Measurements from ENCODE around the gene SOX6. TPM values are rescaled to one million over a fixed set of nuclear protein-coding genes. Genes with fewer than 3 reads are reported as not detected.
A peak's percentile ranks its signal among the peaks of the same experiment; 100 is the strongest.

The SOX6 gene
- total and polyA plus RNA-seq, 7 donors = 0.61 to 47.6 (median 14.6) TPM

DNA sequence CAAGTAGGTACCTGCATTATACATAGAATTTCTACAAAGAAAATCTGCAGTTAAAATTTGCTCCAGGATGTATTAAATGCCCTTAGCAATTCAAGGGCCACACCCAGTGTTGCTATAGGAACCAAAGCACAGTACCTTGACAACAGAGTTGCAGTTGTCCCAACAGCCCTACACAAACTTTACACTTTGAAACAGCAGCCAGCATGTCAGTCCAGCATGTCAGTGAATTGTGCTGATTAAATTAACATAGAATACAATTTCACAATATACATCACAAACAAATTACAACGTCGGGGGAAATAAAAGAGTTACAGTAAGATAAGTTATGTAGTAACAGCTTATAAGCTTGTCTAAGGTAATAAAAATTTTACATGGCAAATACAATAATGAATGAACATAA lies 389.2 kb downstream of the SOX6 start:
- DNase-seq (no peak), ATAC-seq (no peak)
- Histone ChIP-seq H3K36me3 (ENCODE audit: insufficient read depth in 1 of 2, low read depth in 1 of 2) (no peaks in the 10 kb centered on the region), H3K4me1 (peaks cover 53% of the 10 kb centered on the region), H3K27ac (peak overlapping the region; percentile 95), H3K27me3 (ENCODE audit: insufficient read depth in 3 of 3, low read length in 2 of 3) (no peaks in the 10 kb centered on the region), H3K4me3 (no peak overlapping the region), H3K9me3 (no peaks in the 10 kb centered on the region)
- TF ChIP-seq, protein P1, sequence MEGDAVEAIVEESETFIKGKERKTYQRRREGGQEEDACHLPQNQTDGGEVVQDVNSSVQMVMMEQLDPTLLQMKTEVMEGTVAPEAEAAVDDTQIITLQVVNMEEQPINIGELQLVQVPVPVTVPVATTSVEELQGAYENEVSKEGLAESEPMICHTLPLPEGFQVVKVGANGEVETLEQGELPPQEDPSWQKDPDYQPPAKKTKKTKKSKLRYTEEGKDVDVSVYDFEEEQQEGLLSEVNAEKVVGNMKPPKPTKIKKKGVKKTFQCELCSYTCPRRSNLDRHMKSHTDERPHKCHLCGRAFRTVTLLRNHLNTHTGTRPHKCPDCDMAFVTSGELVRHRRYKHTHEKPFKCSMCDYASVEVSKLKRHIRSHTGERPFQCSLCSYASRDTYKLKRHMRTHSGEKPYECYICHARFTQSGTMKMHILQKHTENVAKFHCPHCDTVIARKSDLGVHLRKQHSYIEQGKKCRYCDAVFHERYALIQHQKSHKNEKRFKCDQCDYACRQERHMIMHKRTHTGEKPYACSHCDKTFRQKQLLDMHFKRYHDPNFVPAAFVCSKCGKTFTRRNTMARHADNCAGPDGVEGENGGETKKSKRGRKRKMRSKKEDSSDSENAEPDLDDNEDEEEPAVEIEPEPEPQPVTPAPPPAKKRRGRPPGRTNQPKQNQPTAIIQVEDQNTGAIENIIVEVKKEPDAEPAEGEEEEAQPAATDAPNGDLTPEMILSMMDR (IDR thresholded peaks at IDR 0.05) = no peak
- intact Hi-C loops (cut with DNase I) = no loop called here
- 34 to 59% (median 46%) methylated on average over 2 of the region's 2 CpGs for WGBS, 3 donors

DNA sequence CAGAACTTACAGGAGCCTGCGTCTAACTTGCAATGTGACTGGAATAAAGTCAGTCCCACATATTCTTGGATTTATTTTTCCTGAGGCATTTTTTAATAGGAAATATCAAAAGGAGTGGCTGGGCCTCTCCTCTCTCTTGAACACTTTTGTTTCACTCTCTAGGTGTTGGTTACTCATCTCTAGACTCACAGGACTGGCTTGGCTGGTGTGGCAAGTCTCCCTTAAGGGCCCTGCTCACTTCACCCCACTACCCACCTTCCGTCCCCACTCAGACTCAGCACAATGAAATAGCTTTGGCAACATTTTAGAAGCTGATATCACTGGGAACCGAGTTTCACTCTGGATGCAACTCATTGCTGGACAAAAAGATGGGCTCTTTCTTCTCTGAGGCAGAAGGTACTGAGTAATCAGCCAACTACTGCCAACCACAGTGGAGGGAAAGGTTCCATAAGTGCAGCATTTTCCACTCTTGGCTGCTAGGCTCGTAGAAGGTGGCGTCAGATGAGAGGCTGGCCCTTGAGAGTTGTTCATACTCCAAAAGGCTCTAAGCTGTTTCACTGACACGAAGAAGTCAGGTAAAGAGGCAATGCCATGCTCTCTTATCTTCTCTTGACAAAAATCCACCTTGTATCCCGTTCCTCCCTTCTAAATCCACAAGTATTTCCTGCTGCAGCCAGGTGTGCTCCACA lies 390.6 kb downstream of the SOX6 start:
- no peaks in the 10 kb centered on the region for H3K9me3 ChIP-seq
- no peak overlapping the region for H3K4me3 ChIP-seq
- intact Hi-C loops (cut with DNase I) = no loop called here
- no peak for DNase-seq
- peak overlapping the region; percentile 24 for H3K27ac ChIP-seq
- TF ChIP-seq, protein P1 (IDR thresholded peaks at IDR 0.05) = no peak
- H3K36me3 ChIP-seq (ENCODE audit: insufficient read depth in 1 of 2, low read depth in 1 of 2) = no peaks in the 10 kb centered on the region
- no peaks in the 10 kb centered on the region for H3K27me3 ChIP-seq (ENCODE audit: insufficient read depth in 3 of 3, low read length in 2 of 3)
- ATAC-seq = no peak
- 61 to 74% (median 63%) methylated on average over 7 of the region's 7 CpGs for WGBS, 3 donors
- H3K4me1 ChIP-seq = peaks cover 43% of the 10 kb centered on the region

DNA sequence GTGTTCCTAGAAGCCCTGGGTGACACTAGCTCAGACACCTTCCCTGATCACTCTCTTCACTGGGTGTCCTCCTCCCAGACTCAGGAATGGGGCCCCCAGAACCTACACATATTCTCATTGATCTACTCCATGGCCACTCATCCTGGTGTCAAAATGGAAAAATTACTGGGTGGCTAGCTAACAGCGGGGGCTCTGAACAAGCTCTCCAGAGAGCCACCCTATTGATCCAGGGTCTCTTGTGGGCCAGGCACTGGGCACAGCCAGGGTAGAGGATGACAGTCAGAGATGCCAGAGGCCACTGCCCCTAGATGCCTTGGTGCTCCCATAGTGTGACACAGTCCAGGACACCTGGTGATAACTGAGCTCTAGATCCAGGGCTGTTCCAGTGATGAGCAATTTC lies 393.1 kb downstream of the SOX6 start:
- no peak for DNase-seq
- peak in 1 of 4 donors; percentile 16 for ATAC-seq
- Histone ChIP-seq H3K27me3 (ENCODE audit: insufficient read depth in 3 of 3, low read length in 2 of 3) (no peaks in the 10 kb centered on the region), H3K4me3 (no peak overlapping the region), H3K36me3 (ENCODE audit: insufficient read depth in 1 of 2, low read depth in 1 of 2) (no peaks in the 10 kb centered on the region), H3K9me3 (no peaks in the 10 kb centered on the region), H3K27ac (no peak overlapping the region), H3K4me1 (peaks cover 21% of the 10 kb centered on the region)
- TF ChIP-seq, protein P1 (IDR thresholded peaks at IDR 0.05) = no peak
- WGBS, 3 donors = 100% methylated on average over 1 of the region's 1 CpG
- intact Hi-C loops (cut with DNase I) = no loop called here

DNA sequence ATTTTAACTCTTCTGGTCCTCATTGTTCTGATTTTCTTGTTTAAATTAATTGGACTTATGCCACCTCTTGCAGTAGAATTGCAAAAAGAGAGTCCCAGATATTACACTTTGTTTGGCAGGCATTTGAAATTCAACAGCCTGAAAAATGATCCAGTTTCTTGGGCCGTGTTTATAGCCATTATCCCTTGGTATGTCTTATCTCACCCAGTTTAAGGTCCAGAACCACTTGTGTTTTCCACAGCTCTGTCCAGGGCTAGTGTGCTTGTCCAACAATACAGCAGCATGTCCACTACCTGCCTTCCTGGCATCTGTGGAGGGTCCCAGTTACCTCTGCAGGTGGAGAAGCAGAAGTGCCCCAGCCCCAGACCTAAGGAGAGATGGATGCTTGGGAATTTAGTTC lies 397.4 kb downstream of the SOX6 start:
- Histone ChIP-seq H3K9me3 (no peaks in the 10 kb centered on the region), H3K36me3 (ENCODE audit: insufficient read depth in 1 of 2, low read depth in 1 of 2) (no peaks in the 10 kb centered on the region), H3K27ac (no peak overlapping the region), H3K27me3 (ENCODE audit: insufficient read depth in 3 of 3, low read length in 2 of 3) (no peaks in the 10 kb centered on the region), H3K4me1 (no peaks in the 10 kb centered on the region), H3K4me3 (no peak overlapping the region)
- no peak for ATAC-seq
- intact Hi-C loops (cut with DNase I) = no loop called here
- WGBS, 3 donors = 10 to 18% (median 12%) methylated on average over 1 of the region's 1 CpG
- TF ChIP-seq, protein P1 (IDR thresholded peaks at IDR 0.05) = no peak
- no peak for DNase-seq

DNA sequence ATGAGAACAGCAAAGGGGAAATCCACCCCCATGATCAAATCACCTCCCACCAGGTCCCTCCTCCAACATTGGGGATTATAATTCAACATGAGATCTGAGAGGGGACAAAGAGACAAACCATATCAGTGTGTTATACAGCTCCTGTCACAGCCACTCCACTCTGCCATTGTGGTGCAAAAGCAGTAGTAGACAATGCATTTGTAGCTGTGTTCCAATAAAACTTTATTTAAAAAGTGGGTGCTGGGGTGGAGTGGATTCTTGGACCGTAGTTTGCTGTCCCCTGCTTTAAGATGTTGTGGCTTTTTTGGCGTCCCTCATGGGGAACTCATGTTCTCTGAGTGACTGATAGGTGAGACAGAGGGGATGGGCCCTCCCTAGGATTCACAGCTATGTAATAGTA lies 399.1 kb downstream of the SOX6 start:
- no peaks in the 10 kb centered on the region for H3K27me3 ChIP-seq (ENCODE audit: insufficient read depth in 3 of 3, low read length in 2 of 3)
- no peak overlapping the region for H3K4me3 ChIP-seq
- no peak for DNase-seq
- ATAC-seq = no peak
- no peaks in the 10 kb centered on the region for H3K4me1 ChIP-seq
- intact Hi-C loops (cut with DNase I) = no loop called here
- H3K27ac ChIP-seq = no peak overlapping the region
- no peaks in the 10 kb centered on the region for H3K36me3 ChIP-seq (ENCODE audit: insufficient read depth in 1 of 2, low read depth in 1 of 2)
- TF ChIP-seq, protein P1 (IDR thresholded peaks at IDR 0.05) = no peak
- 70 to 96% (median 93%) methylated on average over 2 of the region's 2 CpGs for whole genome bisulfite sequencing, 3 donors
- H3K9me3 ChIP-seq = no peaks in the 10 kb centered on the region

Data from psoas muscle (tissue), 8 donors.